PFSK-1 (cell line): ENCODE data around the gene NRP1.

Experiments
- FOXP2 ChIP-seq: optimal IDR thresholded peaks from 2 replicates; pipeline ENCODE3; 2011; ENCODE audit warnings: borderline replicate concordance, control low read depth, inconsistent platforms; ENCODE audit not compliant: insufficient read depth; ENCODE audit errors: extremely low read length, extremely low read depth
- POLR2AphosphoS5 ChIP-seq: IDR thresholded peaks from 2 replicates; pipeline ENCODE4 v1.6.1; 2012; ENCODE audit warnings: low read depth, mild to moderate bottlenecking, control low read depth, low read length, moderate library complexity
- SIN3A ChIP-seq: IDR thresholded peaks from 2 replicates; pipeline ENCODE4 v1.6.1; 2012; ENCODE audit warnings: mild to moderate bottlenecking, low read length, moderate library complexity, borderline replicate concordance; ENCODE audit not compliant: insufficient read depth
- TAF1 ChIP-seq: IDR thresholded peaks from 2 replicates; pipeline ENCODE4 v1.6.1; 2012; ENCODE audit warnings: low read length, control low read depth, borderline replicate concordance; ENCODE audit not compliant: insufficient read depth
- TF ChIP-seq, protein P1 (sequence below), 2 experiments: IDR thresholded peaks; 2 replicates each; pipeline versions ENCODE4 v1.6.1 to v1.8.0; 2011 to 2012; ENCODE audit warnings: low read depth in 2 of 2, low read length in 2 of 2, control low read depth in 1 of 2, inconsistent platforms in 1 of 2, mild to moderate bottlenecking in 1 of 2, moderate library complexity in 1 of 2; ENCODE audit not compliant: insufficient read depth in 1 of 2

The NRP1 gene

DNA sequence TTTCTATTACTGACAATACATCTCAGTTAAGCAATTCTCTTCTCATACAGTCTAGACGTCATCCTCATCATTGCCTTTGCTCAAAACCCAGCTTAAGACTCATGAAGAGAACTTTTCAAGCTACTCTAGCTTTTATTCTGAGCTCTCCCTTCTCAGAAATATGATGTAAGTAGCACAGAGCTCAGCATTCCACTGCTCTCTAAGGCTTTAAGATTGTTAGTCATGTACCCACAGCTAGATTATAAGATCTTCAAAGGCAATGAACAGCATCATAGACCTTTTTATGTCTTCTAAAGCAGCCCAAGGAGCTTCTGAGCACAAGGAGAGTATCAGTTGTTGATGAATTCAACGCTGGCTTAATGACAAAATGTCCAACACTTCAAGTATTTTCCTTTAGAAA, 119.3 kb downstream of the NRP1 start:
- TF ChIP-seq SIN3A (no peak), FOXP2 (no peak), POLR2AphosphoS5 (no peak), TAF1 (no peak)
- TF ChIP-seq, protein P1, sequence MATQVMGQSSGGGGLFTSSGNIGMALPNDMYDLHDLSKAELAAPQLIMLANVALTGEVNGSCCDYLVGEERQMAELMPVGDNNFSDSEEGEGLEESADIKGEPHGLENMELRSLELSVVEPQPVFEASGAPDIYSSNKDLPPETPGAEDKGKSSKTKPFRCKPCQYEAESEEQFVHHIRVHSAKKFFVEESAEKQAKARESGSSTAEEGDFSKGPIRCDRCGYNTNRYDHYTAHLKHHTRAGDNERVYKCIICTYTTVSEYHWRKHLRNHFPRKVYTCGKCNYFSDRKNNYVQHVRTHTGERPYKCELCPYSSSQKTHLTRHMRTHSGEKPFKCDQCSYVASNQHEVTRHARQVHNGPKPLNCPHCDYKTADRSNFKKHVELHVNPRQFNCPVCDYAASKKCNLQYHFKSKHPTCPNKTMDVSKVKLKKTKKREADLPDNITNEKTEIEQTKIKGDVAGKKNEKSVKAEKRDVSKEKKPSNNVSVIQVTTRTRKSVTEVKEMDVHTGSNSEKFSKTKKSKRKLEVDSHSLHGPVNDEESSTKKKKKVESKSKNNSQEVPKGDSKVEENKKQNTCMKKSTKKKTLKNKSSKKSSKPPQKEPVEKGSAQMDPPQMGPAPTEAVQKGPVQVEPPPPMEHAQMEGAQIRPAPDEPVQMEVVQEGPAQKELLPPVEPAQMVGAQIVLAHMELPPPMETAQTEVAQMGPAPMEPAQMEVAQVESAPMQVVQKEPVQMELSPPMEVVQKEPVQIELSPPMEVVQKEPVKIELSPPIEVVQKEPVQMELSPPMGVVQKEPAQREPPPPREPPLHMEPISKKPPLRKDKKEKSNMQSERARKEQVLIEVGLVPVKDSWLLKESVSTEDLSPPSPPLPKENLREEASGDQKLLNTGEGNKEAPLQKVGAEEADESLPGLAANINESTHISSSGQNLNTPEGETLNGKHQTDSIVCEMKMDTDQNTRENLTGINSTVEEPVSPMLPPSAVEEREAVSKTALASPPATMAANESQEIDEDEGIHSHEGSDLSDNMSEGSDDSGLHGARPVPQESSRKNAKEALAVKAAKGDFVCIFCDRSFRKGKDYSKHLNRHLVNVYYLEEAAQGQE (IDR thresholded peaks at IDR 0.05; ENCODE audit: insufficient read depth in 1 of 2, low read depth in 2 of 2, low read length in 2 of 2), result no peak

DNA sequence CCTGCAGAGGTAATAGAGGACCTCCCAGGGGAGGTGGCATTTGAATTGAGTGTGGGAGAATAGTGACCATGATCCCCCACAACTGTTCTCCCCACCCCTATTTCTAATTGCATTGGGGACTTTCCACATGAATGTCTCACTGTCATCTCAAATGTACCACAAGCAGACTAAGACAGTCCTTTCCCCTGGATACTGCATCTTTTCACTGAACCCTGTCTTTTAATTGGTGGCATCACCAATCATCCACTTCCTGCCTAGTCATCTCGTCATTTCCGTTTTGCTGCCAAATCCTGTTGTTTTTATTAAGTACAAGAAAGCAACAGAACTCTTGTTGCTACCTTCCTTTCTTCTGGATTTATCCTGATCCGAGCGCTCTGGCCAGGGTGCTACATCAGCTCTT, 120.3 kb downstream of the NRP1 start:
- no peak for TF ChIP-seq POLR2AphosphoS5

- TF ChIP-seq POLR2AphosphoS5, result no peak
- TF ChIP-seq FOXP2, result no peak
- TF ChIP-seq TAF1, result no peak
- TF ChIP-seq, protein P1 (IDR thresholded peaks at IDR 0.05; ENCODE audit: insufficient read depth in 1 of 2, low read depth in 2 of 2, low read length in 2 of 2), result no peak
- no peak for TF ChIP-seq SIN3A
Observed at GRCh38 chr10:33212061-33212748, 122.3 kb downstream of the NRP1 start.

GRCh38 chr10:33211106-33211878, 123.2 kb downstream of the NRP1 start:
- TF ChIP-seq TAF1 (no peak), SIN3A (no peak), POLR2AphosphoS5 (no peak), FOXP2 (no peak)
- TF ChIP-seq, protein P1 (IDR thresholded peaks at IDR 0.05; ENCODE audit: insufficient read depth in 1 of 2, low read depth in 2 of 2, low read length in 2 of 2), result no peak

- TF ChIP-seq TAF1 (no peak), POLR2AphosphoS5 (no peak), FOXP2 (no peak), SIN3A (no peak)
- TF ChIP-seq, protein P1 (IDR thresholded peaks at IDR 0.05; ENCODE audit: insufficient read depth in 1 of 2, low read depth in 2 of 2, low read length in 2 of 2), result no peak
Observed at GRCh38 chr10:33209802-33210201, 124.7 kb downstream of the NRP1 start.
